Large intestine (tissue), 3 donors: ENCODE data around the gene ABCG1. TPM values are rescaled to one million over a fixed set of nuclear protein-coding genes. Genes with fewer than 3 reads are reported as not detected.

ENCODE experiments used
- DNase-seq, 2 donors: peaks; one replicate each; pipeline versions ENCODE4 v3.0.0 to v3.0.0-alpha.2; 2013
- H3K27ac ChIP-seq: one replicate; pipeline ENCODE4 v1.5.1; 2013; ENCODE audit warnings: low read length
- H3K27me3 ChIP-seq: 2 replicates; pipeline ENCODE4 v1.6.1; 2013; ENCODE audit warnings: low read length; ENCODE audit not compliant: control insufficient read depth, insufficient read depth
- H3K36me3 ChIP-seq: 2 replicates; pipeline ENCODE4 v1.6.1; 2013; ENCODE audit warnings: low read length; ENCODE audit not compliant: control insufficient read depth, insufficient read depth
- H3K4me1 ChIP-seq: one replicate; pipeline ENCODE4 v1.6.1; 2013; ENCODE audit warnings: low read length; ENCODE audit not compliant: control insufficient read depth, insufficient read depth
- H3K4me3 ChIP-seq: one replicate; pipeline ENCODE4 v1.5.1; 2013; ENCODE audit warnings: low read length
- H3K9me3 ChIP-seq: one replicate; pipeline ENCODE4 v1.6.1; 2013; ENCODE audit warnings: mild to moderate bottlenecking, low read depth, low read length, moderate library complexity; ENCODE audit not compliant: control insufficient read depth
- WGBS: methylation state at CpG from one replicate; pipeline ENCODE4 v1.1.5; 2013; ENCODE audit warnings: low lambda C conversion rate; ENCODE audit not compliant: insufficient coverage; 5-methylcytosine and 5-hydroxymethylcytosine counted together
- polyA plus RNA-seq: library from polyadenylated mRNA; unstranded; fragments of 120-200 nt; gene quantifications from one replicate; pipeline ENCODE4 v1.2.1, GENCODE V29; 2013

ABCG1 gene
- polyA plus RNA-seq, 1 donor: 6.4 TPM

GRCh38 chr21:42341776-42342542 lies 123.0 kb downstream of the ABCG1 start:
- Histone ChIP-seq H3K36me3 (no peaks in the 10 kb centered on the region), H3K27ac (no peak overlapping the region), H3K27me3 (no peaks in the 10 kb centered on the region), H3K9me3 (no peaks in the 10 kb centered on the region), H3K4me3 (no peak overlapping the region), H3K4me1 (peaks cover 8% of the 10 kb centered on the region)
- no peak for DNase-seq
- no CpG with 5 or more reads among the region's 15 CpGs for WGBS

GRCh38 chr21:42343101-42343500 lies 124.2 kb downstream of the ABCG1 start:
- no peak overlapping the region for H3K27ac ChIP-seq
- no peak for DNase-seq

GRCh38 chr21:42343556-42343955 lies 124.6 kb downstream of the ABCG1 start:
- H3K9me3 ChIP-seq: no peaks in the 10 kb centered on the region
- H3K36me3 ChIP-seq: no peaks in the 10 kb centered on the region
- no peak overlapping the region for H3K4me3 ChIP-seq
- no peaks in the 10 kb centered on the region for H3K27me3 ChIP-seq
- 86% methylated on average over 1 of the region's 6 CpGs for WGBS
- DNase-seq: no peak
- H3K4me1 ChIP-seq: peaks cover 1% of the 10 kb centered on the region
- no peak overlapping the region for H3K27ac ChIP-seq

More at GRCh38 chr21:42343101-42343500, 124.2 kb downstream of the ABCG1 start:
- Histone ChIP-seq H3K9me3 (no peaks in the 10 kb centered on the region), H3K27me3 (no peaks in the 10 kb centered on the region), H3K36me3 (no peaks in the 10 kb centered on the region), H3K4me1 (peaks cover 6% of the 10 kb centered on the region), H3K4me3 (no peak overlapping the region)
- no CpG with 5 or more reads among the region's 10 CpGs for WGBS

GRCh38 chr21:42343963-42344510 lies 125.1 kb downstream of the ABCG1 start:
- Histone ChIP-seq H3K9me3 (no peaks in the 10 kb centered on the region), H3K4me3 (no peak overlapping the region), H3K27me3 (no peaks in the 10 kb centered on the region), H3K27ac (no peak overlapping the region), H3K36me3 (no peaks in the 10 kb centered on the region), H3K4me1 (no peaks in the 10 kb centered on the region)
- no CpG with 5 or more reads among the region's 11 CpGs for WGBS
- no peak for DNase-seq

- H3K27me3 ChIP-seq: no peaks in the 10 kb centered on the region
- H3K27ac ChIP-seq: no peak overlapping the region
- no peak for DNase-seq
- no peaks in the 10 kb centered on the region for H3K36me3 ChIP-seq
- 80% methylated on average over 2 of the region's 4 CpGs for WGBS
- H3K4me1 ChIP-seq: no peaks in the 10 kb centered on the region
- H3K4me3 ChIP-seq: no peak overlapping the region
- no peaks in the 10 kb centered on the region for H3K9me3 ChIP-seq
These were observed 125.7 kb downstream of the ABCG1 start for GRCh38 chr21:42344631-42345030.

GRCh38 chr21:42346441-42346840 lies 127.5 kb downstream of the ABCG1 start:
- 66% methylated on average over 2 of the region's 9 CpGs for WGBS
- Histone ChIP-seq H3K4me1 (peaks cover 10% of the 10 kb centered on the region), H3K27ac (no peak overlapping the region), H3K36me3 (no peaks in the 10 kb centered on the region), H3K9me3 (no peaks in the 10 kb centered on the region), H3K4me3 (no peak overlapping the region), H3K27me3 (no peaks in the 10 kb centered on the region)
- no peak for DNase-seq

Other genes starting within 250 kb of the ABCG1 start
- gene ZBTB21, start 208.8 kb upstream of the ABCG1 start, polyA plus RNA-seq: 11.0 TPM
- gene UMODL1, start 147.8 kb upstream of the ABCG1 start, polyA plus RNA-seq: 0.67 TPM
- 585 TPM for gene TFF3, start 96.3 kb downstream of the ABCG1 start, polyA plus RNA-seq
- gene TFF2, start 131.9 kb downstream of the ABCG1 start, polyA plus RNA-seq: 0.12 TPM
- gene TFF1, start 147.4 kb downstream of the ABCG1 start, polyA plus RNA-seq: 4.9 TPM
- 5.6 TPM for gene TMPRSS3, start 176.9 kb downstream of the ABCG1 start, polyA plus RNA-seq
- 0.73 TPM for gene UBASH3A, start 184.8 kb downstream of the ABCG1 start, polyA plus RNA-seq